Dermis microvascular lymphatic vessel endothelial cell (primary cell): Measurements from ENCODE around the gene MED10. TPM values are rescaled to one million over a fixed set of nuclear protein-coding genes. Genes with fewer than 3 reads are reported as not detected.
A peak's percentile ranks its signal among the peaks of the same experiment; 100 is the strongest.

Source experiments
- DNase-seq, 2 donors: peaks; one replicate each; pipeline versions ENCODE4 v3.0.0 to v3.0.0-alpha.2; 2010; ENCODE audit warnings: low read depth in 2 of 2
- total RNA-seq: library from RNA; depleted of rRNA; stranded (reverse); fragments of >200 nt; gene quantifications from 2 replicates; pipeline ENCODE4 v1.2.1, GENCODE V29; 2014

MED10 gene, protein sequence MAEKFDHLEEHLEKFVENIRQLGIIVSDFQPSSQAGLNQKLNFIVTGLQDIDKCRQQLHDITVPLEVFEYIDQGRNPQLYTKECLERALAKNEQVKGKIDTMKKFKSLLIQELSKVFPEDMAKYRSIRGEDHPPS
- total RNA-seq, result 8.7 and 13.8 TPM in 2 replicates

DNA sequence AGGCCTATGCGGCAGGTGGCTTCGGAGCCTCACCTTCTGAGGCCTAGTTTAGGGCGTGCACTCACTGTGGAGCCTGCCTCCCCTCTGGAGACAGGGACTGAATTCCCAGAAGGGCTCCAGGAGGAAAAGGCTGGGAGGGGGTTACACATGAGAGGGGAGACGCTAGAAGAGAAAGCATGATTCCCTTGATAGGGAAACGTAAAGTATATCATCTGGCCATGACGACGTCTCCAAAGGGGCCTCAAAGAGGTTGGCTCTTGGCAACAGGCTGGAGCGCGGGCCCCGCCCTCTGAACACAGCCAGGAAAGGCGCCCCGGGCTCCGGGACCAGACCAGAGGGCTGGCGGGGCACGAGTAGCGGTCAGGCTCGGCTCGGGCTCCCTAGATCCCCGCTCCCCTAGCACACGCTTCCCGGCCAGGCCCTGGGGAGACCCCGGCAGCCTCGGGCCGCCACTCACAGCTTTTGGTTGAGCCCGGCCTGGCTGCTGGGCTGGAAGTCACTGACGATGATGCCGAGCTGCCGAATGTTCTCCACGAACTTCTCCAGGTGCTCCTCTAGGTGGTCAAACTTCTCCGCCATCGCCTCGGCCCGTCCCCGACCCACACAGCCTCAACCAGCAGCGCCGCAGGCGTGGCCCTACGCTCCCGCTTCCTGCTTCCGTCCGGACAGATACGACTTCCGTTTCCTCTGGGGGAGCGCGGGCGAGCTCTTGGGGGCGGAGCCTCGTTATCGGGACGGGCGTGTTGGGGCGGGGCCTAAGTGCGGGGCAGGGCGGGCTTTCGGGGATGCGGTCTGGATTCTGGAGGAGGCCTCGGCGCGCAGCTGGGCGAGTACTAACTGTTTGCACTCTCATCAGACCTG is at the start of gene MED10:
MED10 (minus strand) TSS at position 643 of the 861 bp plus-strand sequence; CDS start at position 579, 64 bp downstream.
- DNase-seq, result peak; percentile 76 to 87

DNA sequence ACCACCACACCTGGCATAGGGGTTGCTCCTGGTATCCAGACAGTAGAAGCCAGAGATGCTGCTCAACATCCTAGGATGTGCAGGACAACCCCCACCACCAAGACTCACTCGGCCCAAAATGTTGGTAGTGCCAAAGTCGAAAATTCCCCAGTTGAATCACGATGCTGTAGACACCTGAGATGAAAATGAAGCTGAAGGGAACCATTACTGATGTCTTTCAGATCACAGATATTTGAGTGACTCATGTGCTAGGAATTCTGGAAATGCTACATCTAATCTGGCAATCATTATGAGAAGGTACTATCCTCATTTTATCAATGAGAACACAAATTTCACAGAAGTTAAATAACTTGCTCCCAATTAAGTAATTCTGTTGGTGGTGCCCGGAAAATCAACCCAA is 49.3 kb upstream of the MED10 start:
- DNase-seq, result no peak

DNA sequence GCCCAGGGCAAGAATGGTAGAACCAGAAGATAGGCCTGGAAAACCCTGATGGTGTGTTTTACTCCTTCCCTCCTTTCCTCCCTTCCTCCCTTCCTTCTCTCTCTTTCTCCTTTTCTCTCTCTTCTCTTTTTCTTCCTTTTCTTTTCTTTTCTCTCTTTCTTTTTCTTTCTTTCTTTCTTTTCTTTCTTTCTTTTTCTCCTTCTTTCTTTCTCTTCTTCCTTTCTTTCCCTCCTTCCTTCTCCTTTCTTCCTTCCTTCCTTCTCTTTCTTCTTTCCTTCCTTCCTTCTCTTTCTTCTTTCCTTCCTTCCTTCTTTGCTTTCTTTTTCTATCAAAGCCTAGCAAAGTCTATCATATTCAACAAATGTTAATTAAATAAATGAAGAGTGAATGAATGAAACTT is 46.4 kb upstream of the MED10 start:
- no peak for DNase-seq

DNA sequence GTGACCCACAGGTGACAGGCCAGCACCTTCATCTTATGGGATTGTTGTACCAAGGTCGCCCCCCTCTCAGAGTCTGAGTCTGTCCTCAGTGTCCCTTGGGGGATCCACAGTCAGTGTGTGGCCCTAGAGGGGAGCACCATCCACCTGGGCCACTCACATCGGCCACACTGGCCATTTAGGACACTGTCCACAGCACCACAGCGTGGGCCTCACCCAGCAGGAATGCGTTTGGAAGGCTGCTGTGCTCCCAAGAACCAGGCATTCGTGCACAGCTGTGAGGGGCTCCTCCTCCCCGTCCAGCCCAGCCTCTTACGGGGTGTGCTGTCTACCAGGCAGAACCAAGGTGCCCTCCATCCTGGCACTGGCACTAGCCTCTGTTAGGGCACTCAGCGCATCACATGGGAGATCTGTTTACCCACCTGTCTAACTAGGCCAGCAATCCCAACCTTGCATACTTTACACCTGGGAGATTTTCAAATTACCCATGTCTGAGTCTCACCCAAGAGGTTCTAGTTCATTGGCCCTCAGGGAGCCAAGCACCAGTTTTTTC is 45.8 kb upstream of the MED10 start:
- DNase-seq, result no peak

DNA sequence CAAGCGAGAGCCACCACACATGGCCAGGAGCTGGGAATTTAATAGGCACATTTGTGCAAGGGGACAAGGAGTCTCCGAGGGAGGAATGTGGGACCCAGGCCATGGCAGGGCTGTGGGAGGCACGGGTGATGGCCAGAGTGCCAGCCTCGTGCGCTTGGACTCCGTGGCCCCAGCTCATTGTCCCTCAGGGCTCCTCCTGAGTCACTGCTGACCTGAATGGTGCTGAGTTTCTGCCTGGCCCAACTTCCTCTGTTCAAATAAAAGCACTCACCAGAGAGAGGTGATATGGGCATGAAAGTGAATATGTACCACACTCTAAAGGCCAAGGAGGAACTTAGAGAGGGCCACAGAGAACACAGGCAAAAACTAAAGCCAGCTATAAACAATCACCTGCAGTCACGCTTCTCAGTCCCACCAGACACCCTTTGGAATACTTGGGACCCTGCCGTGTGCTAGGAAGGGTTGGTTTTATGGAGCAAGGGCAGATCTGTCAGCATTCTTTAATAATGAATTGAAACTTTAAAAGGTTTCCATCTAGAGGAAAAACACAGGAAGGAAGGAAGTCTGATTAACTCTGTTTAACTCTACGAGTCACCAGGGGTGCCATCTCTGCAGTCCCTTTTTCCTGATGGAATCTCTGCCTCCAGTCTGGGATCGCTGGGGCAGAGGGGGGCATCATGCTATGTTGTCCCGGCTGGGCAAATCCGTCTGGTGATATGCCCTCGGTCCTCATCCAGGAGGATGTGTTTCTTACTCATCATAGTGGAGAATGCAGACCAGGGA is 45.2 kb upstream of the MED10 start:
- DNase-seq, result peak in 1 of 2 donors; percentile 7

DNA sequence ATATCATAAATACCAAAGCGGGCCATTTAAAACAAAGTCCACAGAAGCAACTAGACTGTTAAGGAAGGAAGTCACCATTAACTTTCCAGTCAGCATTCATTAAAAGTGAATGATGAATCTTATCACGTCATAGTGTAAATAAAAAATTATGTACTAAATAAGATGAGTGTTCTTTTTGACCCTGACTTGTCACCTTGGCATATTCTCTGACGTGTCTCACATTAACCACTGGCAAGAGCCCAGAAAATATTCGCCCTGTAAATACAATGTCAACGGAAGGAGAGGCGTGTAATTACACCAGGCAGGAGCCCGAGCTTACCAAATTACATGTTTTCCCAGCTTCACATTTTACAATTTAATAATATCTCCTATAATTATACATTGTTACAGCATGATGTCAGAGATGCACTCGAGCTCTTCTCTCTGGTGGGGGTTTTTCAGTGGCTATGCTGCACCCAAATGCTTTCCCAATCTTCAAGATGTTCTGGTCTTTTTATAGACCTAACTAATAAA is 41.0 kb upstream of the MED10 start:
- DNase-seq, result peak; percentile 66 to 67

DNA sequence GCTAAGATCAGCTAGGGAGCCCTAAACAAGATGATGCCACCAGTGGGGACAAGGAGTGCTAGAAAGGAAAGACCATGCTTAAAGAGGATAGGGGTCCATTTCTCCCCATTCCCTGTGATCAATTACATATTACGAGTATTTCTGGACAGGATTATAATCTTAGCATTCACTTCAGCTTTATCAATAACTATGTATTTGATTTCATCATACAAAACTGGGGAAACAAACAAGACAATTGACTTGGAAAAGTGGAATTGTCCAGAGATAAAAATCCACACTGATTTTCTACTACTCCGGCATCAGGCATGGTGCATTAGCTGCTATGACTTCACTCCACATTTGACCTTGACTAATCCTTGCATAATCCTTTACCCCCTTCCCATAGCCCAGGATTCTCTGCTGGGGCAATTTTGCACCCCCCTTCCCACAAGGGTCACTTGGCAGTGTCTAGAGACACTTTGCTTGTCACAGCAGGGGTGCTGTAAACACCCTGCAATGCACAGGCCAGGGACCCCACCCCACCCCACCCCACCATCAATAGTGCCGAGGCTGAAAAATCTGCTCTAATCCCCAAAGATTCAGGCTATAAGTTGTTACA is 40.4 kb upstream of the MED10 start:
- DNase-seq, result no peak

DNA sequence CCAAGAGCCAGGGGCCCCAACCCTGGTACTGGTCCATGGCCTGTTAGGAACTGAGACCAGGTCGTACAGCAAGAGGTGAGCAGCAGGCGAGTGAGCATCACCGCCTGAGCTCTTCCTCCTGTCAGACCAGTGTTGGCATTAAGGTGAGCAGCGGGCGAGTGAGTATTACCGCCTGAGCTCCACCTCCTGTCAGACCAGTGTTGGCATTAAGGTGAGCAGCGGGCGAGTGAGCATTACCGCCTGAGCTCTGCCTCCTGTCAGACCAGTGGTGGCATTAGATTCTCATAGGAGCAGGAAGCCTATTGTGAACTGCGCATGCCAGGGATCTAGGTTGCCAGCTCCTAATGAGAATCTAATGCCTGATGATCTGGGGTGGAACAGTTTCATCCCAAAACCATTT is 39.3 kb upstream of the MED10 start:
- no peak for DNase-seq

DNA sequence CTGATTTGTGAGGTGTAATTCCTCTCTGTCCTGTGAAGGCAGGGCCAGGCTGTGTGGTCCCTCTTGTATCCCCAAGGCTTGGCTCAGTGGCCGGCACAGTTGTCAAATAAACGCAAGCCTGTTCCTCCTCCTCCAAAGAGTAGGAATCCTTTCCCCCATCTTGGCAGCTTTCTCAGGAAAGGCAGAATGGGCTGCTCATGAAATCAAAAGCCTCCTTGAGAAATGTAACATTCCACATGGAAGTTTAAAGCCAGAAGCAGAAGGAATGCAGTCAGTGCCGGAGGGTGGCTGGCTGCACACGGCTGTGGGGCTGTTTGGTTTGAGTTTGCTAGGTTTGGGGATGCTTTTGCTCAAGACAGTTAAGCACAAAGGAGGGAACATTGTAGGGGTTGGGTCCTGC is 34.5 kb upstream of the MED10 start:
- no peak for DNase-seq

DNA sequence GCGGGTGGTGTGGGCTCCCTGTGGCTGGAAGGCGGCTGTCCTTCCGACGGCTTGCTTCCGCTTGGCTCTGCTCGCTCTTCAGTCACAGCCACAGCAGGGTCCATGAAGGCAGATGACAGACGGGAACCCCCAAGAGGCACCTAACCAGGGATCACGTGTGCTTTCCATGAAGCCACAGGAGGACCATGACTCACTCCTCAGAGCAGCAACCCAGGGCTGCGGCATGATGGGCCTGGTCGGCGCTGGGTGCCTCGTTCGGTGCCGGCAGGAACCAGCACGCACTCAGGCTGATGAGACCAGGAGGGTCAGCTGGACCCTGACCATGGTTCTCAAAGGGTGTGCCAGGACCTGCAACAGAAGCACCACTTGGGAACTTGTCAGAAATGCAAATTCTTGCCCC is 32.8 kb upstream of the MED10 start:
- DNase-seq, result no peak

DNA sequence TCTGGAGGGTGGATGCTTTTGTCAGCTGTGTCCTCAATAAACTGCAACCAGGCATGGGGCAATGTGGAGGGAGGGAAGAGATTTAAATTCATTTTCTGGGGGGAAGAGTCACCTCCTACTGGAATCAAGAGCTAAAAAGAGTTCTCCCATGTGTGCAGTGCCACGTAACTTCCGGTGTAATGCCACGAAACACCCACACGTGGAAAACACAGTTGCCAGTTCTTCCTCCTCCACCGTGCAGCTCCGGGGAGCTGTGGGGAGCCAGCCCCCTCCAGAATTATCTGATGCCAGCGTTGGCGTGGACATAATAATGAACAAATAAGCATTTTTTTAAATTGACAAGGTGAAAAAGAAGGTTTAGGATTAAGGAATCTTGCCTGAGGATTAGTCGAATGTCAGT is 32.1 kb upstream of the MED10 start:
- DNase-seq, result no peak

DNA sequence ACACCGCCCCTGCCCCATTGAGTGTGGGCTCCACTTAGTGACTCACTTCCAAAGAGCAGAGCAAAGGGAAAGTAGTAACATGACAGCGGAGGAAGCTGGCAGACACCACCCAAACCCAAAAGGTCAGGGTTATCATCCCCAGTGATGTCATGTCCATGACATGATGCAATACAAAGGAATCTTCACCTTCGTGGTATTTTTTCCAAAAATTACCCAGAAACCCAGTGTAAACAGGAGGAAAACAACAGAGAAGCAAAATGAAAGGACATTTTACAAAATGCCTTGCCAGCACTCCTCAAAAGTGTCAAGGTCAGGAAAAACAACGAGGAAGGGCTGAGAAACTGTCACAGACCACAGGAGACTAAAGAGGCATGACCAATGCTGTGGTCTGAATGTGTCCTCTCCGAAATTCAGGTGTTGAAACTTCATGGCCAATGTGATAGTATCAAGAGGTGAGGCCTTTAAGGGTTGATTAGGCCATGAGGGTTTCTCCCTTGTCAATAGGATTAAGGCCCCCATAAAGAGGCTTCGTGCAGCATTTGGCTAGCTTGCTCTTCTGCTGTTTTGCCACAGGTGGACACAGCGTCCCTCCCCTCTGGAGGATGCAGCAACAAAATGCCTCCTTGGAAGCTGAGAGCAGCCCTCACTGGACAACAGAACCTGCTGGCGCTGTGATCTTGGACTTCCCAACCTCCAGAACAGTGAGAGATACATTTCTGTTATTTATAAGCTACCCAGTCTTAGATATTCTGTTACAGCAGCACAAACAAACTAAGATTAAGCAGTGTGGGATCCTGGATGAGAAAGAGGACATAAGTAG is 30.5 kb upstream of the MED10 start:
- DNase-seq, result peak in 1 of 2 donors; percentile 18

DNA sequence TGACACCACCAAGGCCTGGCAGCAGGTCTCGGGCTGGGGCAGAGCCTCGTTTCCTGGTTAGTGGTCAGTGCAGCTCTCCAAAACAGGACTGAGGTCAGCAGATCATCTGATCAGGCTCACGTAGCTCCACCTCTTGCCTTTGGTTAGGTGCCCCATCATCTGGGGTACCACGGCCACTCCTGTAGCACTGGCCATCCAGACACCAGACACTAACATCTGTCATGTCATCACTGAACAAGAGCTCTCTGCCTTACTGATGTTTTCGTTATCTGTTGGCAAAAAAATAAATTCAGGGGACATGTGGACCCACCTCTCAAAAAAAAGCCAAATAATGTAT is 29.9 kb upstream of the MED10 start:
- DNase-seq, result no peak

DNA sequence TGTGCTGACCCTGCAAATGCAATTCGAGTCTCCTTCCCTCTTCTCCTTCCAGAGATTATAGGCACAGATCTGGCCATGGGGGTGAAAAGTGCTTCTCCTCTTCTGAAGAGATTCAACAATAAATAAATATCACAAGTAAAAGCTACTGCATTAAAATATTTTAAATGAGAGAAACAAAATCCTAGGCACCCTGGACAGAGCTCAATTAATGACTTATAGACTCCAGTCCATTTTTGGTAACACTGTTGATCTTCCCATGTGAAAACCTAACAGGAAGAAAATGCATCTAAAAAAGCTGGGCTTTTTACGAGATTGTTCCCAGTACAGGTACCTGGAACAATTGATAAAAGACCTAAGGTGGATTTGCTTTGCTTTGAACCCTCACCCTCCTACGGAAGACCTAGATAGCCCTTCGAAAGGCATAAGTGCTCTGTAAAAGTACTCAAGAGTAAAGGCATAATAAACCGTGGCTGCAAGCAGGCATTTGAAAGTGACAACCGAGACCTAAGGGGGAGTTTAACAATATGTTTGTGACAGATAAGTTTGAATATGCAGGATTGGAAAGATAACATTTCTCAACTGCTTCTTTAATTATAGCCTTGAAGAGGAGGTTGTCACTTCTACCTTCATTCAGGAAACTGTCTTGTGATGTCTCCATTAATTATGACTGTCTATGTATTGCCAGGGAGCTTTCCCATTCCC is 29.4 kb upstream of the MED10 start:
- no peak for DNase-seq

DNA sequence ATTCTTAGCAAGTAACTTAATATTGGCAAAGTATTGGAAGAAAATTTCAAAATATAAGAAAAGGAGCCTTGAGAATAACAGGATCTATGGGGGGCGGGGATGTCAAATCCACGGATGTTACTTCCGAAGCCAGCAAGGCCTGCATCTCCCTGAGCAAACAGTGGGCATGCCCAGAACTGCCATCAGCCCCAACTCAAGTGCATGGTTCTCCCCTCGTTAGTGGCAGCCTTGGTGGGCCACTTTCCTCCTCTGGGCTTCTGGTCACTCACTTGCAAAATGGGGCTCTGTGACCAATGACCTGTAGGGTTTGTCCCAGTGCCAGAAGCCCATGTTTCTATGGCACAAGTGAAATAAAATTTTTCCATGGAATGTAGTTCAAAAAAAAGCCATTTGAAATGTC is 27.2 kb upstream of the MED10 start:
- no peak for DNase-seq

DNA sequence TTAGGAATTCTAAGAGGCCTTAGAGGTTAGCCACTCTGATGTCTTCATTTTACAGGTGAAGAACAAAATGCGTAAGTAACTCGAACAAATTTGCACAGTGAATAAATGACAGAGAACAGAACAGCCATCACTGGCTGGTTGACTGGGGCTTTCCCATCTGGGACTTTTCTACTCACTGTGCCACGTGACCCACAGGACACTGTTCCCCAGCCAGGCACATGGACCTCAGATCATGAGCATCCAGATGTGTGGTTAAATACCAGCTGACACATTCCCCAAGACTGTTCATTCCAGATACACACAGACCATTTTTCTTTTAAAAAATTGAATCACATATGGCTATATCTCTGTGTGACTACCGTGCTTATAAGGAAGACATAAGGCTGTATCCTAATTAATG is 25.8 kb upstream of the MED10 start:
- DNase-seq, result no peak

DNA sequence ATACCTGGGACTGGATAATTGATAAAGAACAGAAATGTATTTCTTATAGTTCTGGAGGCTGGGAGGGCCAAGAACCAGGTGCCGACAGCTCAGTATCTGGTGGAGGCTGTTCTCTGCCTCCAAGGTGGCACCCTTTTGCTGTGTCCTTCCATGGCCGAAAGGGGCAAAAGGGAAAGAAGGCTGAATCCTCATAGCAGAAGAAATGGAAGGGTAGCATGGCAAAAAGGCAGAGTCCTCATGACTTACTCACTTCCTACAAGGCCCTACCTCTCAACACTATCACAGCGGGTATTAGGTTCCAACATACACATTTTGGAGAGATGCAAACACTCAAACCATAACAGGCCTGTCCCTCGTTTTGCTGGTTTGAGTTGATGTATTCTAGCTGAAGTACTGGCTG is 25.1 kb upstream of the MED10 start:
- DNase-seq, result no peak

DNA sequence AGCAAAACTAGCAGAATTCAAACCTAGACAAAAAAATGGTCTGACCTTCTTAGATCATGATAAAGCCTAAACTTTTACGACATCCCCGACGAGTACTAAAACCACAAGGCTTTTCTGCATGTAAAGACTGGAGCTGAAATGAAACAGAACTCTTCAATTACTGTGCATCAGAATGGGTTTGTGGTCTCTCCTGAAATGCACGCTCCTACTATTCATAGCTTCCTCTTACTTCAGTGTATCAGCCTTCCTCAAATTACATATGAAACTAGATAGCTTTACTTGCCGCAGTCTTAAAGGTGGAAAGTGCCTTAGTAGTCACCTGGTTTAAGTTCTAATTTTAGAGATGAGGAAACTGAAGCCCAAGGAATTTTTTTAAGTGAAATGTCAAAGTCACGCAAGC is 24.6 kb upstream of the MED10 start:
- DNase-seq, result no peak

DNA sequence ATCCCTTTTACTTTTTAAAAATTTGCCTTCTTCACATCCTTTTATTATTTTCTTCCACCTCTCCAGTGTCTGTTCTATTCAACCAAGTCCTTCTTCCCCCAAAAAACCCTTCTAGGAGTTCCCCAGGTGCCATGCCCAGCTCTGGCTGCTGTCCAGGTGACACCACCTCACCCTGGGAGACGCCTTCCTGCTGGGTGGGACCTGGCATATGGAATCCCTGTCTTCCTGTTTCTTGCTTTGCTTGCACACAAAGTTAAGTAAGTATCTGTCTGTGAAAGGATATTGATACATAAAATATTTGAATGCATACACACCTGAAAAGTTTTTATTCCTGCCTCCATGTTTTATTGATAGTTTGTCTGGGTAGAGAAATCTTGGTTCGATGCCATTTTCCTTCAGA is 23.1 kb upstream of the MED10 start:
- DNase-seq, result no peak
